ENCODE data around the gene BUD13.

- no peak for TF ChIP-seq CTCF (IDR thresholded peaks at IDR 0.05 in 4 of 5, conservative IDR thresholded peaks at IDR 0.05 in 1 of 5)
- TF ChIP-seq POLR2A (IDR thresholded peaks at IDR 0.05) = no peak
Observed at GRCh38 chr11:116736763-116737162, 36.0 kb downstream of the BUD13 start.

All from gastrocnemius medialis (tissue), 4 donors.